ENCODE data around the gene PYGO1. TPM values are rescaled to one million over a fixed set of nuclear protein-coding genes. Genes with fewer than 3 reads are reported as not detected.

The PYGO1 gene
- total and polyA plus RNA-seq, 2 of the 8 experiments (the other 6 are each of a cell fraction or from before 2014, with no cell fraction given) = 0.50 to 1.1 TPM

GRCh38 chr15:55637086-55637485 is 48.9 kb upstream of the PYGO1 start:
- H3K4me3 ChIP-seq (ENCODE audit: extremely low read depth in 1 of 4, insufficient read depth in 2 of 4, low read depth in 3 of 4, low read length in 4 of 4) = no peak overlapping the region
- no peak overlapping the region for H4K5ac ChIP-seq (ENCODE audit: insufficient read length, low read depth, low read length)
- POLR2A ChIA-PET (ENCODE audit: partially characterized antibody) = no interaction called here
- H2AK5ac ChIP-seq (ENCODE audit: low read depth, low read length) = no peak overlapping the region
- no peak overlapping the region for H4K91ac ChIP-seq (replicated peaks; ENCODE audit: insufficient read length, low read length)
- no peak overlapping the region for H2BK20ac ChIP-seq (ENCODE audit: low read length)
- no peaks in the 10 kb centered on the region for H3K79me2 ChIP-seq (ENCODE audit: control insufficient read depth in 1 of 2, insufficient read depth in 2 of 2, low read length in 2 of 2)
- H2BK15ac ChIP-seq (ENCODE audit: low read length) = no peak overlapping the region
- H3K4ac ChIP-seq (replicated peaks; ENCODE audit: insufficient read length, low read depth, low read length) = no peak overlapping the region
- no peak overlapping the region for H3K18ac ChIP-seq (ENCODE audit: extremely low read depth, low read length)
- no peaks in the 10 kb centered on the region for H3K27me3 ChIP-seq (replicated peaks in 1 of 4; ENCODE audit: control insufficient read depth in 3 of 4, extremely low read depth in 1 of 4, insufficient read depth in 3 of 4, low read length in 3 of 4)
- 91% methylated on average over 3 of the region's 3 CpGs; no CpG with 5 or more reads in 1 of the 2 experiments for WGBS, 2 experiments (ENCODE audit: extremely low coverage in 1 of 2, insufficient coverage in 1 of 2, insufficient read length in 1 of 2, insufficient replicate concordance in 2 of 2, low coverage in 1 of 2, low lambda C conversion rate in 2 of 2, missing lambda C conversion rate in 1 of 2)
- no peaks in the 10 kb centered on the region for H3K23me2 ChIP-seq (ENCODE audit: low read depth, low read length)
- H2BK120ac ChIP-seq (replicated peaks; ENCODE audit: low read depth, low read length) = no peak overlapping the region
- H2AFZ ChIP-seq (ENCODE audit: low read length) = no peak overlapping the region
- H3K14ac ChIP-seq (ENCODE audit: insufficient read length) = no peak overlapping the region
- H2BK5ac ChIP-seq (ENCODE audit: low read depth, low read length) = no peak overlapping the region
- no peak overlapping the region for H2BK12ac ChIP-seq (ENCODE audit: low read depth, low read length)
- no peak overlapping the region for H3K27ac ChIP-seq (ENCODE audit: low read depth, low read length)
- DNase-seq (ENCODE audit: low read depth in 1 of 2, low spot score in 2 of 2) (no peak), FAIRE-seq (no peak)
- no peaks in the 10 kb centered on the region for H3K9me3 ChIP-seq (ENCODE audit: insufficient read depth in 2 of 2, low read depth in 1 of 2, low read length in 1 of 2)
- no peak overlapping the region for H3K56ac ChIP-seq (replicated peaks; ENCODE audit: insufficient read length, low read depth, low read length)
- CTCF ChIA-PET (ENCODE audit: partially characterized antibody) = interaction anchor here (1.4 kb wide), 1 partner anchor 123 kb away, joined by 3 read pairs; no protein-coding TSS in a partner anchor
- no peaks in the 10 kb centered on the region for H3K79me1 ChIP-seq (ENCODE audit: low read depth, low read length)
- no peak overlapping the region for H4K8ac ChIP-seq (ENCODE audit: extremely low read depth, insufficient read depth, low read length)
- H3K9ac ChIP-seq (replicated peaks in 1 of 4; ENCODE audit: extremely low read depth in 1 of 4, low read depth in 3 of 4, low read length in 3 of 4) = no peak overlapping the region
- no peaks in the 10 kb centered on the region for H3K36me3 ChIP-seq (ENCODE audit: control insufficient read depth in 2 of 4, insufficient read depth in 4 of 4, low read length in 3 of 4)
- H3K23ac ChIP-seq (ENCODE audit: insufficient read length) = no peak overlapping the region
- TF ChIP-seq SIN3A (conservative IDR thresholded peaks at IDR 0.05 in 1 of 2, IDR thresholded peaks at IDR 0.05 in 1 of 2; ENCODE audit: low read depth in 1 of 2, low read length in 2 of 2) = no peak
- TF ChIP-seq CHD2 (IDR thresholded peaks at IDR 0.05; ENCODE audit: low read length) = no peak
- no peak for TF ChIP-seq ASH2L (IDR thresholded peaks at IDR 0.05; ENCODE audit: low read length)
- no peak for TF ChIP-seq KDM4A (IDR thresholded peaks at IDR 0.05; ENCODE audit: low read depth, low read length, severe bottlenecking)
- TF ChIP-seq JUN (IDR thresholded peaks at IDR 0.05; ENCODE audit: low read depth, low read length) = no peak
- TF ChIP-seq HDAC2 (IDR thresholded peaks at IDR 0.05; ENCODE audit: borderline replicate concordance in 1 of 2, low read depth in 2 of 2, low read length in 2 of 2) = no peak
- TF ChIP-seq MAX (IDR thresholded peaks at IDR 0.05) = no peak
- TF ChIP-seq KDM5A (IDR thresholded peaks at IDR 0.05; ENCODE audit: low read length) = no peak
- TF ChIP-seq SP4 (IDR thresholded peaks at IDR 0.05; ENCODE audit: low read length) = no peak
- no peak for TF ChIP-seq RBBP5 (IDR thresholded peaks at IDR 0.05; ENCODE audit: borderline replicate concordance, low read depth, low read length)
- TF ChIP-seq SIX5 (IDR thresholded peaks at IDR 0.05; ENCODE audit: low read depth, low read length) = no peak
- TF ChIP-seq CBX8 (IDR thresholded peaks at IDR 0.05; ENCODE audit: borderline replicate concordance, low read depth, low read length) = no peak
- TF ChIP-seq CREB1 (IDR thresholded peaks at IDR 0.05) = no peak
- H3K4me1 ChIP-seq (replicated peaks in 1 of 4; ENCODE audit: control insufficient read depth in 3 of 4, insufficient read depth in 4 of 4, low read length in 3 of 4) = no peaks in the 10 kb centered on the region
- no peak overlapping the region for H3K4me2 ChIP-seq (ENCODE audit: insufficient read depth in 1 of 2, low read depth in 2 of 2, low read length in 2 of 2)
- no peaks in the 10 kb centered on the region for H4K20me1 ChIP-seq (replicated peaks in 1 of 2; ENCODE audit: control insufficient read depth in 1 of 2, insufficient read depth in 2 of 2, low read length in 2 of 2)
